Adrenal gland (tissue), 12 donors: ENCODE measurements around the gene AGXT. TPM values are rescaled to one million over a fixed set of nuclear protein-coding genes. Genes with fewer than 3 reads are reported as not detected.

Source experiments
- DNase-seq, 7 donors: peaks; one replicate each; pipeline ENCODE4 v3.0.0-alpha.2; 2019 to 2020
- H3K27ac ChIP-seq, 5 donors: fragments of 200-600 bp; sonication (generic) in 4 of 5; 1 replicate in 3 of 5; 2 replicates in 2 of 5; pipeline versions ENCODE4 v1.5.1 to v1.8.0; 2016 to 2020; ENCODE audit warnings: mild to moderate bottlenecking in 1 of 5
- H3K27me3 ChIP-seq: fragments of 200-600 bp; 2 replicates; pipeline ENCODE4 v1.8.0; 2021
- H3K36me3 ChIP-seq, 2 donors: fragments of 200-600 bp; replicated peaks in 1 of 2; 1 replicate in 1 of 2; 2 replicates in 1 of 2; pipeline versions ENCODE4 v1.5.1 to v1.8.0; 2018 to 2022
- H3K4me1 ChIP-seq, 2 donors: fragments of 200-600 bp; replicated peaks in 1 of 2; 1 replicate in 1 of 2; 2 replicates in 1 of 2; pipeline versions ENCODE4 v1.5.1 to v1.8.0; 2018 to 2021
- H3K4me3 ChIP-seq, 4 donors: fragments of 200-600 bp; sonication (generic) in 3 of 4; one replicate each; pipeline ENCODE4 v1.5.1; 2016 to 2018
- H3K9me3 ChIP-seq, 3 donors: fragments of 200-600 bp; sonication (generic) in 1 of 3; replicated peaks in 1 of 3; 1 replicate in 2 of 3; 2 replicates in 1 of 3; pipeline versions ENCODE4 v1.5.1 to v1.8.0; 2016 to 2021
- CTCF ChIP-seq, 6 experiments: fragments of 450-650 bp in 4 of 6; fragments of 200-600 bp in 2 of 6; sonication (generic) in 1 of 6; IDR thresholded peaks; 1 replicate in 5 of 6; 2 replicates in 1 of 6; pipeline versions ENCODE4 v1.5.1 to v1.8.0; 2016 to 2021; ENCODE audit warnings: antibody characterized with exemption in 6 of 6, mild to moderate bottlenecking in 2 of 6, moderate library complexity in 1 of 6
- POLR2A ChIP-seq, 2 donors: fragments of 450-650 bp; IDR thresholded peaks; one replicate each; pipeline ENCODE4 v1.6.1; 2017; ENCODE audit warnings: antibody characterized with exemption in 2 of 2, mild to moderate bottlenecking in 2 of 2, moderate library complexity in 1 of 2
- WGBS, 4 donors: extraction: QIAGEN DNeasy Blood & Tissue Kit in 2 of 4; methylation state at CpG; one replicate each; pipeline versions ENCODE4 v1.1.5 to v1.1.7; 2013 to 2017; 5-methylcytosine and 5-hydroxymethylcytosine counted together
- intact Hi-C, 2 donors: fragments of 100-400 bp; cut with DNase I; formaldehyde crosslinking; loops; one replicate each; pipeline versions ENCODE4 v1.14.1 to v1.15.0; 2022 to 2023
- polyA plus RNA-seq, 3 donors: library from polyadenylated mRNA; stranded (reverse); fragments of 200-250 nt in 2 of 3; fragments of 350-450 nt in 1 of 3; fragmentation: Illumina TruSeq in 1 of 3; extraction: RNeasy Lipid Tissue Mini Kit (QIAGEN cat#74804) in 1 of 3; gene quantifications; one replicate each; pipeline ENCODE4 v1.2.3, GENCODE V29; 2013 to 2014
- total RNA-seq, 9 donors: library from RNA; depleted of rRNA in 4 of 9; stranded (reverse); fragments of >200 nt in 4 of 9; fragments of 120-200 nt in 1 of 9; fragmentation: NEBNext Ultra II Directional in 1 of 9; extraction: Animal tissue kit (Norgen Biotek cat#: 25700) in 1 of 9; gene quantifications; one replicate each; pipeline versions ENCODE4 v1.1.0 to v1.2.4, GENCODE V29; 2013 to 2023
- donor health status: healthy with polysubstance abuse.
- donor health status: Bipolar disorder and iron deficiency.
- donor health status: DM: yes; HTN: yes; CAD: no.
- donor health status: DM: no; HTN: no; CAD: no.
- donor health status: DM: no; HTN: no; CAD: no.
- donor health status: DM: yes; HTN: yes; CAD: no.

AGXT gene
- total and polyA plus RNA-seq, 12 donors = 0.14 to 1.2 (median 0.47) TPM; not detected in 3

DNA sequence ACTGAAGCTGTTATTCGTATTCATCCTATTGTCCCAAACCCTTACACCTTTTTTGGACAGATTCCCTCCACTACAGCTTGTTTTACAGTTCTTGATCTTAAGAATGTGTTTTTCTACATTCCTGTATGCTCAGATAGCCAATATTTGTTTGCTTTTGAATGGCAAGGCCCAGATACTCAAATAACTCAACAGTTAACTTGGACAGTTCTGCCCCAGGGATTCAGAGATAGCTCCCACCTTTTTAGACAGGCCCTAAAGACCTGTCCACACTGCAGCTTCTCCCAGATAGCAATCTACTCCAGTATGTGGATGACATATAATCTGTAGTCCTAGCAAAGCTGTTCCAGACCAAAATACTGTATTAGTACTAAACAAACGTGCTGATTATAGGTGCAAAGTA lies 7.1 kb upstream of the AGXT start:
- WGBS, 4 donors = 84 to 89% (median 88%) methylated on average over 2 of the region's 2 CpGs
- intact Hi-C loops = no loop called here

DNA sequence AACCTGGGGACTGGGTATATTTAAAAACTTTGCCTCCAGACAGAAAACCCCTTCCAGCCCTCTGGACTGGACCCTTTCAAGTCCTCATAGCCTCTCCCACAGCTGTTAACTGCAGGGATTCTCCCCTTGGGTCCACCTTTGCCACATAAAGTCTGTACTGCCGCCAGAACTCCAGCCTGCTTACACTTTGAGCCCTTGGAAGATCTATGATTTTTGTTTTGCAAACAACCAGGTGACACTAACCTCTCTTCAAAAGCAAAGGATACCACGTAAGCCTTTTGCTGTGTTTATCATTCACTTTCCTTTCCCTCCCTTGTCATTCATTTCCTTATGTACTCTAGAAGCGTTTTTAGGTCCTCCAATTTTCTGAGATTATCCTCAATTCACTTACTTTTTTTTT lies 4.1 kb upstream of the AGXT start:
- WGBS, 4 donors = 83 to 92% (median 86%) methylated on average over 3 of the region's 3 CpGs
- DNase-seq = no peak
- TF ChIP-seq CTCF (IDR thresholded peaks at IDR 0.05) (no peak), POLR2A (IDR thresholded peaks at IDR 0.05) (no peak)
- H3K36me3 ChIP-seq = no peaks in the 10 kb centered on the region
- no peaks in the 10 kb centered on the region for H3K27me3 ChIP-seq
- no peaks in the 10 kb centered on the region for H3K4me1 ChIP-seq
- no peak overlapping the region for H3K27ac ChIP-seq
- H3K9me3 ChIP-seq = no peaks in the 10 kb centered on the region
- no peak overlapping the region for H3K4me3 ChIP-seq
- intact Hi-C loops = no loop called here

More for the DNA sequence above, 7.1 kb upstream of the AGXT start:
- H3K27ac ChIP-seq = no peak overlapping the region
- no peaks in the 10 kb centered on the region for H3K9me3 ChIP-seq
- no peaks in the 10 kb centered on the region for H3K36me3 ChIP-seq
- no peaks in the 10 kb centered on the region for H3K4me1 ChIP-seq
- TF ChIP-seq CTCF (IDR thresholded peaks at IDR 0.05) (no peak), POLR2A (IDR thresholded peaks at IDR 0.05) (no peak)
- no peak for DNase-seq
- H3K27me3 ChIP-seq = no peaks in the 10 kb centered on the region
- H3K4me3 ChIP-seq = no peak overlapping the region

DNA sequence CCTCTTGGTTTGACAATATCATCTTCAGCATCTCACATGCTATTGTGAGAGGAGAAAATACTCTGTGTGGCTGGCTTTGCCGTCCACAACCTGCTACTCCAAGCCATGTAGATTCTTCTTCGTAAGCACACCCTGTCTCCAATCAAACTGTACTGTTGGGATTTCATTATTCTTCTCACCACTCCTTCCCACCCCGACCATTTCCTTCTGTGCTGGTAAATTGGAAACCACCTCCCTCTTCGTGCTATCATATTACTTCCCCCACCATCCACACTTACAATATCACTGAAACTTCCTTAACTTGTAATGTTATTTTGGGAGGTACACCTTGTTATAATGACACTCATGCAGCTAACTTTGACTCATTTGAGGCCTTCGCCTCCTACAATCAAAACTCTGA lies 3.2 kb upstream of the AGXT start:
- intact Hi-C loops = no loop called here
- 76 to 87% (median 80%) methylated on average over 5 of the region's 5 CpGs for WGBS, 4 donors
- H3K9me3 ChIP-seq = no peaks in the 10 kb centered on the region
- no peak for DNase-seq
- H3K27ac ChIP-seq = no peak overlapping the region
- no peaks in the 10 kb centered on the region for H3K27me3 ChIP-seq
- TF ChIP-seq POLR2A (IDR thresholded peaks at IDR 0.05) (no peak), CTCF (IDR thresholded peaks at IDR 0.05) (no peak)
- no peak overlapping the region for H3K4me3 ChIP-seq
- no peaks in the 10 kb centered on the region for H3K36me3 ChIP-seq
- no peaks in the 10 kb centered on the region for H3K4me1 ChIP-seq

DNA sequence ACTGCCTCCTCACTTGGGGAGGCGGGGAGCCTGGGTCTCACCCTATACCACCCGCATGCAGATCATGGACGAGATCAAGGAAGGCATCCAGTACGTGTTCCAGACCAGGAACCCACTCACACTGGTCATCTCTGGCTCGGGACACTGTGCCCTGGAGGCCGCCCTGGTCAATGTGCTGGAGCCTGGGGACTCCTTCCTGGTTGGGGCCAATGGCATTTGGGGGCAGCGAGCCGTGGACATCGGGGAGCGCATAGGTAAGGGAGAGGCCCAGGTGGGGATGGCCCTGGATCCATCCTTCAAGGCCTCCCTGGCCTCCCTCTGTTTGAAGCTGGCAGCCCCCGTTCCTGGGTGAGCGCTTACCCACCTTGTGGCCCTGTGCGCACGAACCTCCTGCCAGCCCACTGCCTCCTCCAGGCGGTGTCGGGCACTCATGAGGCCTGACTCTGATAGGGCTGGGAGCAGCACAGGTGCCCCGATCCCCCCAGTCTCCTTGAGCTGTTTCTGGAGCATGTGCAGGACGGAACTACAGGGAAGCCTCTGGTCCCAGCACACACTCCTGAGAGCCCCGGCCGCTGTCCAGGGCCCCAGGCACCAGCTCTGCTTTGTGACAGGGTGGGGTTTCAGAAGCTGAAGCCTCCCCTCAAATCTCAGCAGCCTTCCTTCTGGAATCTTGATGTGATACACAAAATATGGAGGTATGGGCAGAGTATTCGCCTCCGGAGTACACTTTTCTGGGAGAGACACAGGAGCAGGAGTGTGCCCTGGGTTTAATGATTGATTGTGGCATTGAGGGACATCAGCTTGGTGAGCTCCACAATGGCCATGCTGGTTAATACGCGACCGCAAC lies 708 bp downstream of the AGXT start:
- no peak for DNase-seq
- 84 to 95% (median 93%) methylated on average over 13 to 25 of the region's 25 CpGs for WGBS, 4 donors
- Histone ChIP-seq H3K36me3 (no peaks in the 10 kb centered on the region), H3K27me3 (no peaks in the 10 kb centered on the region), H3K9me3 (no peaks in the 10 kb centered on the region), H3K27ac (no peak overlapping the region), H3K4me3 (no peak overlapping the region), H3K4me1 (no peaks in the 10 kb centered on the region)
- intact Hi-C loops = no loop called here
- TF ChIP-seq POLR2A (IDR thresholded peaks at IDR 0.05) = no peak
- TF ChIP-seq CTCF (IDR thresholded peaks at IDR 0.05) = no peak
